Thyroid gland (tissue), 4 donors: ENCODE measurements around the gene OR6B1. TPM values are rescaled to one million over a fixed set of nuclear protein-coding genes. Genes with fewer than 3 reads are reported as not detected.
"Not testable (repeated sequence)": the region's sequence is repeated elsewhere in the genome, so short reads cannot be mapped to it uniquely, and the experiment has no call there.

Source experiments
- DNase-seq, 2 donors: peaks; one replicate each; pipeline ENCODE4 v3.0.0-alpha.2; 2019
- H3K27ac ChIP-seq, 3 donors: fragments of 200-600 bp; sonication (generic); 1 replicate in 2 of 3; 2 replicates in 1 of 3; pipeline ENCODE4 v1.5.1; 2016 to 2019; ENCODE audit warnings: mild to moderate bottlenecking in 1 of 3, moderate library complexity in 1 of 3
- H3K27me3 ChIP-seq: fragments of 200-600 bp; sonication (generic); one replicate; pipeline ENCODE4 v1.5.1; 2019
- H3K36me3 ChIP-seq, 2 donors: fragments of 200-600 bp; sonication (generic); one replicate each; pipeline ENCODE4 v1.5.1; 2016 to 2019
- H3K4me1 ChIP-seq, 2 donors: fragments of 200-600 bp; sonication (generic); one replicate each; pipeline ENCODE4 v1.5.1; 2017 to 2019
- H3K4me3 ChIP-seq, 3 donors: fragments of 200-600 bp; sonication (generic); replicated peaks in 1 of 3; 1 replicate in 2 of 3; 2 replicates in 1 of 3; pipeline ENCODE4 v1.5.1; 2016; ENCODE audit warnings: mild to moderate bottlenecking in 1 of 3
- H3K9me3 ChIP-seq: fragments of 200-600 bp; sonication (generic); one replicate; pipeline ENCODE4 v1.5.1; 2017
- CTCF ChIP-seq, 6 experiments: fragments of 200-600 bp in 3 of 6; fragments of 450-650 bp in 3 of 6; sonication (generic) in 3 of 6; IDR thresholded peaks; one replicate each; pipeline ENCODE4 v1.5.1; 2016 to 2019; ENCODE audit warnings: antibody characterized with exemption in 6 of 6, mild to moderate bottlenecking in 2 of 6, inconsistent platforms in 1 of 6, moderate library complexity in 1 of 6
- POLR2A ChIP-seq, 2 donors: fragments of 450-650 bp; IDR thresholded peaks; one replicate each; pipeline ENCODE4 v1.6.1; 2017; ENCODE audit warnings: antibody characterized with exemption in 2 of 2, mild to moderate bottlenecking in 2 of 2, moderate library complexity in 1 of 2
- WGBS, 2 donors: methylation state at CpG; one replicate each; pipeline ENCODE4 v1.1.5; 2017; 5-methylcytosine and 5-hydroxymethylcytosine counted together
- intact Hi-C: fragments of 100-400 bp; cut with DNase I; formaldehyde crosslinking; loops from one replicate; pipeline ENCODE4 v1.15.1; 2023
- total RNA-seq, 4 donors: library from RNA; depleted of rRNA; stranded (reverse); fragments of >200 nt; gene quantifications; one replicate each; pipeline ENCODE4 v1.2.3, GENCODE V29; 2016

Gene OR6B1
- total RNA-seq, 4 donors from 2014 or later: not detected

GRCh38 chr7:144001543-144001942 is 1.4 kb downstream of the OR6B1 start:
- 83 to 91% methylated on average over 3 of the region's 3 CpGs for WGBS, 2 donors
- H3K9me3 ChIP-seq: no peaks in the 10 kb centered on the region
- no peaks in the 10 kb centered on the region for H3K27me3 ChIP-seq
- no peak for DNase-seq
- H3K4me3 ChIP-seq: no peak overlapping the region
- TF ChIP-seq POLR2A (IDR thresholded peaks at IDR 0.05) (no peak), CTCF (IDR thresholded peaks at IDR 0.05) (no peak)
- no peaks in the 10 kb centered on the region for H3K36me3 ChIP-seq
- H3K27ac ChIP-seq: no peak overlapping the region
- intact Hi-C loops: no loop called here
- no peaks in the 10 kb centered on the region for H3K4me1 ChIP-seq

- intact Hi-C loops: no loop called here
- H3K36me3 ChIP-seq: no peaks in the 10 kb centered on the region
- TF ChIP-seq POLR2A (IDR thresholded peaks at IDR 0.05): no peak
- no peak for TF ChIP-seq CTCF (IDR thresholded peaks at IDR 0.05)
- no peaks in the 10 kb centered on the region for H3K4me1 ChIP-seq
- no peaks in the 10 kb centered on the region for H3K27me3 ChIP-seq
- H3K9me3 ChIP-seq: no peaks in the 10 kb centered on the region
- no peak overlapping the region for H3K4me3 ChIP-seq
- no peak overlapping the region for H3K27ac ChIP-seq
- no peak for DNase-seq
- WGBS, 2 donors: 88 to 89% methylated on average over 5 of the region's 5 CpGs
These were observed 4.6 kb downstream of the OR6B1 start for GRCh38 chr7:144004703-144005102.

GRCh38 chr7:144006029-144006691 is 6.0 kb downstream of the OR6B1 start:
- Histone ChIP-seq H3K9me3 (no peaks in the 10 kb centered on the region), H3K36me3 (no peaks in the 10 kb centered on the region), H3K4me3 (no peak overlapping the region), H3K4me1 (no peaks in the 10 kb centered on the region), H3K27me3 (no peaks in the 10 kb centered on the region), H3K27ac (no peak overlapping the region)
- WGBS, 2 donors: 60 to 73% methylated on average over 1 of the region's 1 CpG
- TF ChIP-seq POLR2A (IDR thresholded peaks at IDR 0.05): no peak
- TF ChIP-seq CTCF (IDR thresholded peaks at IDR 0.05): no peak
- DNase-seq: no peak
- intact Hi-C loops: no loop called here

GRCh38 chr7:144006692-144007042 is 6.5 kb downstream of the OR6B1 start:
- intact Hi-C loops: no loop called here
- Histone ChIP-seq H3K4me3 (no peak overlapping the region), H3K27me3 (no peaks in the 10 kb centered on the region), H3K9me3 (no peaks in the 10 kb centered on the region), H3K36me3 (no peaks in the 10 kb centered on the region), H3K4me1 (no peaks in the 10 kb centered on the region), H3K27ac (no peak overlapping the region)
- TF ChIP-seq POLR2A (IDR thresholded peaks at IDR 0.05) (no peak), CTCF (IDR thresholded peaks at IDR 0.05) (no peak)
- DNase-seq: no peak
- 92 to 95% methylated on average over 1 of the region's 1 CpG for WGBS, 2 donors

GRCh38 chr7:144009361-144009760 is 9.2 kb downstream of the OR6B1 start:
- TF ChIP-seq CTCF (IDR thresholded peaks at IDR 0.05) (no peak), POLR2A (IDR thresholded peaks at IDR 0.05) (no peak)

GRCh38 chr7:144010061-144010460 is 9.9 kb downstream of the OR6B1 start:
- H3K4me1 ChIP-seq, H3K9me3 ChIP-seq, H3K27ac ChIP-seq, H3K36me3 ChIP-seq, H3K4me3 ChIP-seq, DNase-seq, H3K27me3 ChIP-seq, intact Hi-C loops: not testable (repeated sequence)

More at GRCh38 chr7:144009361-144009760, 9.2 kb downstream of the OR6B1 start:
- no peaks in the 10 kb centered on the region for H3K9me3 ChIP-seq
- no peak for DNase-seq
- intact Hi-C loops: no loop called here
- H3K4me1 ChIP-seq: no peaks in the 10 kb centered on the region
- WGBS, 2 donors: 87 to 94% methylated on average over 2 of the region's 2 CpGs
- H3K4me3 ChIP-seq: no peak overlapping the region
- no peaks in the 10 kb centered on the region for H3K36me3 ChIP-seq
- no peaks in the 10 kb centered on the region for H3K27me3 ChIP-seq
- no peak overlapping the region for H3K27ac ChIP-seq

GRCh38 chr7:144010821-144011220 is 10.7 kb downstream of the OR6B1 start:
- H3K36me3 ChIP-seq, DNase-seq, H3K27me3 ChIP-seq, H3K4me1 ChIP-seq, H3K27ac ChIP-seq, H3K4me3 ChIP-seq, intact Hi-C loops, H3K9me3 ChIP-seq: not testable (repeated sequence)
- 57 to 92% methylated on average over 1 of the region's 1 CpG for WGBS, 2 donors
